OCI-LY7 (cell line): ENCODE results near the gene PHF21B. TPM values are rescaled to one million over a fixed set of nuclear protein-coding genes. Genes with fewer than 3 reads are reported as not detected.
"Not testable (repeated sequence)": the region's sequence is repeated elsewhere in the genome, so short reads cannot be mapped to it uniquely, and the experiment has no call there.

Source experiments
- BruUV-seq: library from RNA; stranded (reverse); fragments of 400-500 nt; replicated peaks from 2 replicates; lab custom pipeline; 2021; lab: Mats Ljungman, UMichigan
- CTCF ChIA-PET: fragments of 300-600 bp; sonication (Branson Sonifier 250); formaldehyde crosslinking; loops from one replicate; lab custom pipeline; 2022; ENCODE audit warnings: antibody characterized with exemption; ENCODE audit not compliant: unreplicated experiment; lab: Charles Lee
- POLR2A ChIA-PET: fragments of 300-600 bp; sonication (Branson Sonifier 250); formaldehyde crosslinking; loops from one replicate; lab custom pipeline; 2022; ENCODE audit warnings: antibody characterized with exemption; lab: Charles Lee
- DNase-seq: peaks from one replicate; pipeline ENCODE4 v3.0.0-alpha.2; 2015; ENCODE audit warnings: low spot score
- H2AFZ ChIP-seq: fragments of 200-600 bp; sonication (generic), shearing (Covaris generic); 2 replicates; pipeline ENCODE4 v1.6.1; 2014; ENCODE audit warnings: mild to moderate bottlenecking, antibody characterized with exemption, low read length, moderate library complexity
- H3K27ac ChIP-seq: fragments of 200-600 bp; sonication (generic); 2 replicates; pipeline ENCODE4 v1.5.1; 2014; ENCODE audit warnings: mixed run types, low read depth, mild to moderate bottlenecking, moderate library complexity, low read length, inconsistent platforms; ENCODE audit not compliant: poor library complexity, severe bottlenecking
- H3K36me3 ChIP-seq: fragments of 200-600 bp; sonication (generic); 2 replicates; pipeline ENCODE4 v1.6.1; 2014; ENCODE audit warnings: mild to moderate bottlenecking, antibody characterized with exemption, low read length, moderate library complexity, mixed read lengths; ENCODE audit not compliant: insufficient read depth
- H3K4me1 ChIP-seq: fragments of 200-600 bp; sonication (generic); 2 replicates; pipeline ENCODE4 v1.5.1; 2014; ENCODE audit warnings: mild to moderate bottlenecking, low read length; ENCODE audit not compliant: insufficient read depth, poor library complexity, severe bottlenecking
- H3K4me2 ChIP-seq: fragments of 200-600 bp; sonication (generic); 2 replicates; pipeline ENCODE4 v1.6.1; 2014; ENCODE audit warnings: mild to moderate bottlenecking, low read length
- H3K4me3 ChIP-seq: fragments of 200-600 bp; sonication (generic); 2 replicates; pipeline ENCODE4 v1.5.1; 2014; ENCODE audit warnings: mild to moderate bottlenecking, low read depth, low read length; ENCODE audit not compliant: poor library complexity, severe bottlenecking
- H3K79me2 ChIP-seq: fragments of 200-600 bp; sonication (generic); 2 replicates; pipeline ENCODE4 v1.6.1; 2016; ENCODE audit warnings: low read depth, mild to moderate bottlenecking, low read length, moderate library complexity, mixed read lengths; ENCODE audit not compliant: insufficient read depth
- H3K9me2 ChIP-seq: fragments of 200-600 bp; sonication (generic); 2 replicates; pipeline ENCODE4 v1.6.1; 2016; ENCODE audit warnings: mild to moderate bottlenecking, low read length, mixed read lengths; ENCODE audit not compliant: insufficient read depth
- H3K9me3 ChIP-seq: fragments of 200-600 bp; sonication (generic); 2 replicates; pipeline ENCODE4 v1.6.1; 2014; ENCODE audit warnings: mild to moderate bottlenecking, mixed run types, low read length, mixed read lengths
- H4K20me1 ChIP-seq: fragments of 200-600 bp; sonication (generic); 2 replicates; pipeline ENCODE4 v1.6.1; 2014; ENCODE audit warnings: mild to moderate bottlenecking, antibody characterized with exemption, low read length, moderate library complexity, mixed read lengths; ENCODE audit not compliant: insufficient read depth
- CTCF ChIP-seq: fragments of 200-600 bp; sonication (generic); conservative IDR thresholded peaks from 2 replicates; pipeline ENCODE4 v1.5.1; 2014; ENCODE audit warnings: mild to moderate bottlenecking, antibody characterized with exemption, low read length, moderate library complexity, mixed read lengths
- EZH2phosphoT487 ChIP-seq: fragments of 200-600 bp; sonication (generic); IDR thresholded peaks from 2 replicates; pipeline ENCODE4 v1.6.1; 2018; ENCODE audit warnings: low read depth, borderline replicate concordance, mild to moderate bottlenecking, mixed run types, antibody characterized with exemption, low read length, moderate library complexity, mixed read lengths
- intact Hi-C: fragments of 100-400 bp; cut with micrococcal nuclease; formaldehyde crosslinking; loops from one replicate; pipeline ENCODE4 v1.10.0; 2022; ENCODE audit not compliant: unreplicated experiment
- total RNA-seq, 2 experiments: library from RNA; depleted of rRNA in 1 of 2; stranded (reverse); fragments of >200 nt in 1 of 2; shearing (Covaris generic) in 1 of 2; gene quantifications; 2 replicates each; pipeline ENCODE4 v1.2.3, GENCODE V29; 2014 to 2022

The PHF21B gene
- total RNA-seq, 2 experiments from 2014 or later, result 9.4 to 12.4 TPM

DNA sequence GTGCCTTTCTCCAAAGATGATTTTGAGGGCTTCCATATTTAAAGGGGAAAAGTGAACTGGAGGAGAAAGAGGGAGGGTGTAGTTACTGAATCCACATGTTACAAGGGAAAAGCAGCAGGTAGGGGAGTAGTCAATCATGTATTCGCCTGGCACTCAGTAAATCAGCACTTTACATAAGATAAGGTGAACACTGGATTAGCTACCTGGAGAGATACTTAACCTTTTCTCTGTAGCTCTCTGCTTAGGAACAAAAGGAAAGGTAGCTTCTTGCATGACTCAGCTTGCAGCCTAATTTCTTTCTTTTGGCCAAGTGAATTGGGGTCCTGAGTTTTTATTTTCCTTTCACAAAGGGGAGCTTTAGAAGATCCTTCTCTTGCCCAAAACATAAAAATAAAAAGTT lies 43.3 kb upstream of the PHF21B start:
- no peak overlapping the region for H2AFZ ChIP-seq
- no peaks in the 10 kb centered on the region for H3K9me3 ChIP-seq
- no peaks in the 10 kb centered on the region for H4K20me1 ChIP-seq
- H3K4me2 ChIP-seq, result no peak overlapping the region
- BruUV-seq, result no TSS peak
- DNase-seq, result no peak
- TF ChIP-seq EZH2phosphoT487 (no peak), CTCF (no peak)
- H3K4me3 ChIP-seq, result no peak overlapping the region
- H3K9me2 ChIP-seq, result no peaks in the 10 kb centered on the region
- H3K27ac ChIP-seq, result no peak overlapping the region
- CTCF ChIA-PET, result no interaction called here
- H3K36me3 ChIP-seq, result no peaks in the 10 kb centered on the region
- POLR2A ChIA-PET, result no interaction called here
- intact Hi-C loops, result no loop called here
- H3K79me2 ChIP-seq, result no peaks in the 10 kb centered on the region
- H3K4me1 ChIP-seq, result no peaks in the 10 kb centered on the region

GRCh38 chr22:45052665-45053064 lies 42.9 kb upstream of the PHF21B start:
- H3K79me2 ChIP-seq, CTCF ChIA-PET, H3K9me2 ChIP-seq, H3K9me3 ChIP-seq, H3K36me3 ChIP-seq, intact Hi-C loops, POLR2A ChIA-PET, H3K4me1 ChIP-seq, H3K4me2 ChIP-seq, H2AFZ ChIP-seq, H3K27ac ChIP-seq, DNase-seq, H4K20me1 ChIP-seq, BruUV-seq, H3K4me3 ChIP-seq: not testable (repeated sequence)

DNA sequence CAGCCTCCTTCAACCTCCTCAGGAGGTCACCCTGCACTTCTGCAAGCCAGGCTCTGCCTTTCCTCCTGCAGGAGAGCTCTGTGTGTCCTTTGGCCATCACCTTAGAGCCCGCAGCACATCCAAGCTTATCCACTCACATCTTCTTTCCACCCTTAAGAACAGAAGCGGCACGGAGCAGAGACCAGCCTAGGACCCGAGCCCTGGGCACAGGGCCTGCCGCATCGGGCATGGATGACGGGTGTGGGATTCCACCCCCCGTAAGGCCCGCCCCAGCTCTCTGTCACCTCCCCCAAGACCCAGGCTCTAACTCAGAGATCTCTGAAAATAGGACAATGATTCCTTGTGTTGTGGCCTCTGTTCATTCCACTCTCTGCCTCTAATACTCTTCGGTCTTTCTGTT lies 42.1 kb upstream of the PHF21B start:
- intact Hi-C loops, result no loop called here
- Histone ChIP-seq H3K9me2 (no peaks in the 10 kb centered on the region), H3K27ac (no peak overlapping the region), H3K79me2 (no peaks in the 10 kb centered on the region), H3K9me3 (no peaks in the 10 kb centered on the region), H3K4me3 (no peak overlapping the region), H3K4me1 (no peaks in the 10 kb centered on the region), H3K36me3 (no peaks in the 10 kb centered on the region), H2AFZ (no peak overlapping the region), H4K20me1 (no peaks in the 10 kb centered on the region), H3K4me2 (no peak overlapping the region)
- TF ChIP-seq EZH2phosphoT487 (no peak), CTCF (no peak)
- BruUV-seq, result no TSS peak
- CTCF ChIA-PET, result no interaction called here
- no peak for DNase-seq
- POLR2A ChIA-PET, result no interaction called here
